RWPE1 (cell line): ENCODE measurements around the gene ACSM3.

Experiments
- CTCF ChIA-PET: fragments of 350-600 bp; sonication (Branson Sonifier 250); formaldehyde crosslinking; extraction: SDS; loops from one replicate; lab custom pipeline; 2021; lab: Yijun Ruan, JAX
- POLR2A ChIA-PET: fragments of 400-600 bp; formaldehyde crosslinking; extraction: SDS; loops from one replicate; lab custom pipeline; 2020; ENCODE audit warnings: antibody characterized with exemption; ENCODE audit not compliant: low non-redundant PET; lab: Yijun Ruan, JAX
- DNase-seq: peaks from one replicate; pipeline ENCODE4 v3.0.0; 2012; ENCODE audit warnings: low spot score
- H3K27ac ChIP-seq: fragments of 450-650 bp; 2 replicates; pipeline ENCODE4 v1.5.1; 2017
- CTCF ChIP-seq: fragments of 450-650 bp; conservative IDR thresholded peaks from 2 replicates; pipeline ENCODE4 v1.5.1; 2017; ENCODE audit warnings: low read depth, mild to moderate bottlenecking

ACSM3 gene

DNA sequence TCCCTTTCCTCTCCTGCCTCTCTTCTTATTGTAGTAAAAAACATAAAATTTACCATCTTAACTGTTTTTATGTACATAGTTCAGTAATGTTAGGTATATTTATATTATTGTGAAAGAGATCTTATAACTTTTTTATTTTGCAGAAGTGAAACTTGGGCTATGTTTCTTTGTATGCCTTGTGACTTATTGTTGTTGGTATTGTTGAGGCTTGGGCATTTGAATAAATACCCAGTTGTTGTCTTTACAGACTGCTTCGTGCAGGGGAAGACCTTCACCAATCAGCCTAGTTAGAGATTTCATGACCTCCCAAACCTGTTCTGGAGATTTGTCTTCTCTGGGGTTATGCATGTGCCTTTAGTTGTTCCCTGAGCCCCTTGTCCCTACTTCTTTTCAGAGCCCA, 74.4 kb downstream of the ACSM3 start:
- H3K27ac ChIP-seq = no peak overlapping the region
- ChIA-PET CTCF (no interaction called here), POLR2A (no interaction called here)
- no peak for DNase-seq
- TF ChIP-seq CTCF = no peak

- H3K27ac ChIP-seq = no peak overlapping the region
- CTCF ChIA-PET = no interaction called here
- TF ChIP-seq CTCF = no peak
- POLR2A ChIA-PET = no interaction called here
- DNase-seq = no peak
Observed at GRCh38 chr16:20839504-20839903, 75.7 kb downstream of the ACSM3 start.

- POLR2A ChIA-PET = no interaction called here
- no peak for TF ChIP-seq CTCF
- CTCF ChIA-PET = interaction anchor here (0.6 kb wide), 1 partner anchor 289 kb away, joined by 4 read pairs; no protein-coding TSS in a partner anchor
- no peak for DNase-seq
- no peak overlapping the region for H3K27ac ChIP-seq
Observed at GRCh38 chr16:20844054-20844453, 80.2 kb downstream of the ACSM3 start.

DNA sequence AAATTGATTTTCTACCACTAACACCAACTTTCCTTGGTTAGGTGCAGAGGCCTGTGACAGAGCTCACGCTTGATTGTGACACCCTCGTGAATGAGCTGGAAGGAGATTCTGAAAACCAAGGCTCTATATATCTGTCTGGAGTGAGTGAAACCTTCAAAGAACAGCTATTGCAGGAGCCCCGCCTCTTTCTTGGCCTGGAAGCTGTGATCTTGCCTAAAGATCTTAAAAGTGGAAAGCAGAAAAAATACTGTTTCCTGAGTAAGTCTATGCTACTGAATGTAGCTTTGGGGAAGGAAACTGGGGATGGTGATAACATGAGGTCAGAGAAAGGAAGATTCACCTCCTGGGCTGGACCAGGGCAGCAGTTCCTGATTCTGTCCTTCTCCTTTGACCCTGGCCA, 80.8 kb downstream of the ACSM3 start:
- ChIA-PET CTCF (no interaction called here), POLR2A (no interaction called here)
- DNase-seq = no peak
- no peak overlapping the region for H3K27ac ChIP-seq
- TF ChIP-seq CTCF = no peak

DNA sequence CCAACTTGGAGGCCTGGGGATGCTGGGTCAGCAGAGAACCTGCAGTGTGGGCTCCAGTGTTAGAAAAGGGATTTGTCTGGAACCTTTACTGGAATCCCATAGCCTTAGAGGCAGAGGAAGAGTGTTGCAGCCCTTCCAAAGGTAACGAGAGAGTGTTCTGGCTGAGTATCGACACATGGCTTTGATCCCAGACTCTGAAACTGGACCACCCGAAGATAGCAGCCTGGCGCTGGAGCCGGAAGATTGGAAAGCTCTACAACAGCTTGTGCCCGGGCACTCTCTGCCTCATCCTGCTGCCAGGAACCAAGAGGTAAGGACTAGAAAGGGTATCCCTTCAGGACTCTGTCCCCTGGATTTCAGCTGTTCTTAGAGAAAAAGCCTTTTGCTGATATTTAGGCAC, 82.2 kb downstream of the ACSM3 start:
- TF ChIP-seq CTCF = no peak

DNA sequence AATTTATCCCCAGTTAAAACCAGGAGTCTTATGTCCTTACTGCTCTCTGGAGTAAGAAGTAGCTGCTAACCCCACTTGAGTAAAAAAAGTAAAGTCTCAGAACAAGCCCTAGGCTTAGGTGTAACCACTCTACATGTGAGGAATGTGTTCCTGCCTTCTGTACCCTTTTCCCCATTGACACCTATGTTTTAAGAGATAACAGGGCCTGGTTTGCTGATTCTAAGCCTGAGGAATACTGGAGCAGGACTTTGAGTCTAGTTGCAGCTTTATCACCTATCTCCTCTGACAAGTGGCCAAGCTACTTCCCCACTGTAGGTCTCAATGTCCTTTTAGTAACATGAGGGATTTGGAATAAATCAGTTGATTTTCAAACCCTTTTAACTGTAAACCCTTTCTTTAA, 82.7 kb downstream of the ACSM3 start:
- CTCF ChIA-PET = interaction anchor here (0.6 kb wide), 1 partner anchor 46 kb away, joined by 4 read pairs; no protein-coding TSS in a partner anchor

More for the DNA sequence above, 82.2 kb downstream of the ACSM3 start:
- CTCF ChIA-PET = interaction anchor here (0.6 kb wide), 1 partner anchor 310 kb away, joined by 3 read pairs; no protein-coding TSS in a partner anchor
- H3K27ac ChIP-seq = no peak overlapping the region
- POLR2A ChIA-PET = no interaction called here
- DNase-seq = no peak

More for the DNA sequence above, 82.7 kb downstream of the ACSM3 start:
- DNase-seq = no peak
- no peak overlapping the region for H3K27ac ChIP-seq
- no peak for TF ChIP-seq CTCF
- POLR2A ChIA-PET = no interaction called here
